SK-N-SH treated with all-trans-retinoic acid at 6 μM for 48 hours (cell line): Measurements from ENCODE around the gene AP3S1.

Experiments used
- ARNTL ChIP-seq: fragments of 450-650 bp; formaldehyde crosslinking; IDR thresholded peaks from 2 replicates; pipeline ENCODE4 v1.5.0; 2020; ENCODE audit warnings: low read depth, mild to moderate bottlenecking, moderate library complexity, borderline replicate concordance
- BACH2 ChIP-seq: fragments of 250-450 bp; sonication (Bioruptor Pico); IDR thresholded peaks from 2 replicates; pipeline ENCODE4 v1.9.0; 2021; ENCODE audit warnings: mild to moderate bottlenecking, borderline replicate concordance
- ESRRG ChIP-seq: fragments of 250-450 bp; sonication (Bioruptor Pico); IDR thresholded peaks from 2 replicates; pipeline ENCODE4 v1.6.1; 2021; ENCODE audit warnings: mild to moderate bottlenecking
- GLIS3 ChIP-seq: fragments of 250-450 bp; sonication (Bioruptor Pico); IDR thresholded peaks from 2 replicates; pipeline ENCODE4 v1.5.0; 2020; ENCODE audit warnings: mild to moderate bottlenecking, moderate library complexity
- OSR1 ChIP-seq: fragments of 250-450 bp; sonication (Bioruptor Pico); IDR thresholded peaks from 2 replicates; pipeline ENCODE4 v1.8.0; 2022; ENCODE audit warnings: moderate library complexity, mild to moderate bottlenecking, inconsistent platforms
- RARB ChIP-seq: fragments of 250-450 bp; sonication (Bioruptor Pico); IDR thresholded peaks from 2 replicates; pipeline ENCODE4 v1.8.0; 2021; ENCODE audit warnings: mild to moderate bottlenecking, moderate library complexity
- SNAI2 ChIP-seq: fragments of 250-450 bp; sonication (Bioruptor Pico); IDR thresholded peaks from 2 replicates; pipeline ENCODE4 v1.5.0; 2020; ENCODE audit warnings: mild to moderate bottlenecking, moderate library complexity
- TCF4 ChIP-seq: fragments of 250-450 bp; sonication (Bioruptor Pico); IDR thresholded peaks from 2 replicates; pipeline ENCODE4 v1.8.0; 2021; ENCODE audit warnings: mild to moderate bottlenecking, moderate library complexity, borderline replicate concordance
- ZC3H10 ChIP-seq: fragments of 250-450 bp; sonication (Bioruptor Pico); IDR thresholded peaks from 2 replicates; pipeline ENCODE4 v1.5.1; 2021; ENCODE audit warnings: mild to moderate bottlenecking, moderate library complexity
- ZFP3 ChIP-seq: fragments of 250-450 bp; sonication (Bioruptor Pico); IDR thresholded peaks from 2 replicates; pipeline ENCODE4 v1.5.0; 2020; ENCODE audit warnings: mild to moderate bottlenecking, moderate library complexity
- ZNF8 ChIP-seq: fragments of 450-650 bp; formaldehyde crosslinking; IDR thresholded peaks from 2 replicates; pipeline ENCODE4 v1.5.0; 2020; ENCODE audit warnings: mild to moderate bottlenecking, moderate library complexity
- TF ChIP-seq, protein P1 (sequence below): fragments of 250-450 bp; sonication (Bioruptor Pico); IDR thresholded peaks from 2 replicates; pipeline ENCODE4 v1.5.1; 2021; ENCODE audit warnings: mild to moderate bottlenecking, moderate library complexity
- TF ChIP-seq, protein P2 (sequence below): fragments of 250-450 bp; sonication (Bioruptor Pico); IDR thresholded peaks from 2 replicates; pipeline ENCODE4 v1.8.0; 2020; ENCODE audit warnings: mild to moderate bottlenecking, moderate library complexity, borderline replicate concordance

DNA sequence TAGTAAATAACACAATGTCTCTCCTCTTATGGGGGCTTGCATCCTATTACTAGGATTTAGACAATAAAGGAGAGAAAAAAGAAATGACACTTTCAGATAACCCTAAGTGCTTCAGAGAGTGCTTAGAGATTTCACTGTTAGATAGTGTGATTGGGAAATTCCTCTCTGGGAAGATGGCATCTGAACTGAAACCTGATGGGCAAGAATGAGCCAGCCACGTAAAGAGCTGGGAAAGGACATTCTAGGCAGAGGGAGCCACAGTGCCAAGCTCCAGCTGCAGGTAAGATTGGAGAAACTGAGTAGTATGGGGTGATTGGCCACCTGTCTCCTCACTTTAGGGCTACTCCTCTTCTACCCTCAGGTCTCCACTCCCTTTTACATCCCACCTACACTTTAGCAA, 39.8 kb upstream of the AP3S1 start:
- no peak for TF ChIP-seq BACH2 (CRISPR knock-in tag)
- TF ChIP-seq ARNTL, result no peak
- TF ChIP-seq, protein P1, sequence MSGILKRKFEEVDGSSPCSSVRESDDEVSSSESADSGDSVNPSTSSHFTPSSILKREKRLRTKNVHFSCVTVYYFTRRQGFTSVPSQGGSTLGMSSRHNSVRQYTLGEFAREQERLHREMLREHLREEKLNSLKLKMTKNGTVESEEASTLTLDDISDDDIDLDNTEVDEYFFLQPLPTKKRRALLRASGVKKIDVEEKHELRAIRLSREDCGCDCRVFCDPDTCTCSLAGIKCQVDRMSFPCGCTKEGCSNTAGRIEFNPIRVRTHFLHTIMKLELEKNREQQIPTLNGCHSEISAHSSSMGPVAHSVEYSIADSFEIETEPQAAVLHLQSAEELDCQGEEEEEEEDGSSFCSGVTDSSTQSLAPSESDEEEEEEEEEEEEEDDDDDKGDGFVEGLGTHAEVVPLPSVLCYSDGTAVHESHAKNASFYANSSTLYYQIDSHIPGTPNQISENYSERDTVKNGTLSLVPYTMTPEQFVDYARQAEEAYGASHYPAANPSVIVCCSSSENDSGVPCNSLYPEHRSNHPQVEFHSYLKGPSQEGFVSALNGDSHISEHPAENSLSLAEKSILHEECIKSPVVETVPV (CRISPR knock-in tag), result no peak
- TF ChIP-seq, protein P2, sequence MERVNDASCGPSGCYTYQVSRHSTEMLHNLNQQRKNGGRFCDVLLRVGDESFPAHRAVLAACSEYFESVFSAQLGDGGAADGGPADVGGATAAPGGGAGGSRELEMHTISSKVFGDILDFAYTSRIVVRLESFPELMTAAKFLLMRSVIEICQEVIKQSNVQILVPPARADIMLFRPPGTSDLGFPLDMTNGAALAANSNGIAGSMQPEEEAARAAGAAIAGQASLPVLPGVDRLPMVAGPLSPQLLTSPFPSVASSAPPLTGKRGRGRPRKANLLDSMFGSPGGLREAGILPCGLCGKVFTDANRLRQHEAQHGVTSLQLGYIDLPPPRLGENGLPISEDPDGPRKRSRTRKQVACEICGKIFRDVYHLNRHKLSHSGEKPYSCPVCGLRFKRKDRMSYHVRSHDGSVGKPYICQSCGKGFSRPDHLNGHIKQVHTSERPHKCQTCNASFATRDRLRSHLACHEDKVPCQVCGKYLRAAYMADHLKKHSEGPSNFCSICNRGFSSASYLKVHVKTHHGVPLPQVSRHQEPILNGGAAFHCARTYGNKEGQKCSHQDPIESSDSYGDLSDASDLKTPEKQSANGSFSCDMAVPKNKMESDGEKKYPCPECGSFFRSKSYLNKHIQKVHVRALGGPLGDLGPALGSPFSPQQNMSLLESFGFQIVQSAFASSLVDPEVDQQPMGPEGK (CRISPR knock-in tag), result no peak
- TF ChIP-seq TCF4, result no peak
- TF ChIP-seq ZFP3, result no peak
- no peak for TF ChIP-seq GLIS3 (CRISPR knock-in tag)
- no peak for TF ChIP-seq ZNF8 (CRISPR knock-in tag)
- no peak for TF ChIP-seq ESRRG (CRISPR knock-in tag)
- TF ChIP-seq RARB (CRISPR knock-in tag), result no peak
- no peak for TF ChIP-seq ZC3H10
- no peak for TF ChIP-seq SNAI2
- TF ChIP-seq OSR1, result no peak
